Mesenchymal stem cell (in vitro differentiated cells and primary cell): ENCODE results near the gene PRKD2.

Experiments used
- DNase-seq: peaks from one replicate; pipeline ENCODE4 v3.0.0-alpha.2; 2013
- H2AFZ ChIP-seq: one replicate; pipeline ENCODE4 v1.6.1; 2013; ENCODE audit warnings: low read depth, mild to moderate bottlenecking, control low read depth, inconsistent platforms, low read length, moderate library complexity
- H2AK5ac ChIP-seq: 2 replicates; pipeline ENCODE4 v1.6.1; 2013; ENCODE audit warnings: low read length, moderate library complexity, mild to moderate bottlenecking, inconsistent platforms; ENCODE audit not compliant: severe bottlenecking
- H2BK120ac ChIP-seq: one replicate; pipeline ENCODE4 v1.6.1; 2013; ENCODE audit warnings: low read depth, mild to moderate bottlenecking, inconsistent platforms, low read length, moderate library complexity
- H2BK12ac ChIP-seq, 2 experiments: one replicate each; pipeline ENCODE4 v1.6.1; 2013; ENCODE audit warnings: inconsistent platforms in 2 of 2, low read length in 2 of 2, mild to moderate bottlenecking in 2 of 2, moderate library complexity in 2 of 2, control low read depth in 1 of 2
- H2BK15ac ChIP-seq: one replicate; pipeline ENCODE4 v1.6.1; 2013; ENCODE audit warnings: mild to moderate bottlenecking, low read depth, inconsistent platforms; ENCODE audit not compliant: poor library complexity, severe bottlenecking
- H2BK5ac ChIP-seq: 2 replicates; pipeline ENCODE4 v1.6.1; 2013; ENCODE audit warnings: low read depth, mild to moderate bottlenecking, low read length, control low read depth, inconsistent platforms; ENCODE audit not compliant: poor library complexity, severe bottlenecking
- H3K14ac ChIP-seq, 2 experiments: one replicate each; pipeline ENCODE4 v1.6.1; 2013; ENCODE audit warnings: inconsistent platforms in 2 of 2, low read length in 2 of 2, control low read depth in 1 of 2, mild to moderate bottlenecking in 1 of 2, moderate library complexity in 1 of 2
- H3K18ac ChIP-seq, 2 experiments: one replicate each; pipeline ENCODE4 v1.6.1; 2013; ENCODE audit warnings: inconsistent platforms in 2 of 2, low read length in 2 of 2, control low read depth in 1 of 2, low read depth in 1 of 2, mild to moderate bottlenecking in 1 of 2
- H3K23ac ChIP-seq, 2 experiments: one replicate each; pipeline ENCODE4 v1.6.1; 2013; ENCODE audit warnings: inconsistent platforms in 2 of 2, low read length in 2 of 2, mild to moderate bottlenecking in 2 of 2, moderate library complexity in 2 of 2, control low read depth in 1 of 2
- H3K27ac ChIP-seq: 2 replicates; pipeline ENCODE4 v1.5.1; 2013; ENCODE audit warnings: mild to moderate bottlenecking, moderate library complexity, low read length, control low read depth, inconsistent platforms; ENCODE audit not compliant: poor library complexity, severe bottlenecking
- H3K27me3 ChIP-seq, 2 experiments: 2 replicates each; pipeline versions ENCODE4 v1.6.1 to v1.7.0; 2013; ENCODE audit warnings: low read length in 2 of 2, mild to moderate bottlenecking in 2 of 2, moderate library complexity in 2 of 2, control low read depth in 1 of 2, inconsistent platforms in 1 of 2; ENCODE audit not compliant: control insufficient read depth in 1 of 2, insufficient read depth in 1 of 2
- H3K36me3 ChIP-seq, 2 experiments: 2 replicates each; pipeline versions ENCODE4 v1.6.1 to v1.7.0; 2013; ENCODE audit warnings: low read length in 2 of 2, control low read depth in 1 of 2, inconsistent platforms in 1 of 2, low read depth in 1 of 2, mild to moderate bottlenecking in 1 of 2; ENCODE audit not compliant: insufficient read depth in 2 of 2, control insufficient read depth in 1 of 2
- H3K4ac ChIP-seq, 2 experiments: one replicate each; pipeline ENCODE4 v1.6.1; 2013; ENCODE audit warnings: inconsistent platforms in 2 of 2, low read length in 2 of 2, mild to moderate bottlenecking in 2 of 2, moderate library complexity in 2 of 2, control low read depth in 1 of 2, low read depth in 1 of 2
- H3K4me1 ChIP-seq: 2 replicates; pipeline ENCODE4 v1.6.1; 2013; ENCODE audit warnings: low read depth, low read length, control low read depth; ENCODE audit not compliant: control insufficient read depth, insufficient read depth
- H3K4me2 ChIP-seq: 2 replicates; pipeline ENCODE4 v1.6.1; 2013; ENCODE audit warnings: low read length, mild to moderate bottlenecking, inconsistent platforms; ENCODE audit not compliant: poor library complexity, severe bottlenecking
- H3K4me3 ChIP-seq, 2 experiments: 2 replicates each; pipeline versions ENCODE4 v1.5.1 to v1.7.0; 2013; ENCODE audit warnings: low read length in 2 of 2, mild to moderate bottlenecking in 2 of 2, control low read depth in 1 of 2, low read depth in 1 of 2; ENCODE audit not compliant: insufficient read depth in 1 of 2
- H3K79me1 ChIP-seq: replicated peaks from 2 replicates; pipeline ENCODE4 v1.6.1; 2013; ENCODE audit warnings: mild to moderate bottlenecking, control low read depth, low read length, inconsistent platforms; ENCODE audit not compliant: poor library complexity, severe bottlenecking
- H3K9ac ChIP-seq: 2 replicates; pipeline ENCODE4 v1.7.0; 2013; ENCODE audit warnings: mild to moderate bottlenecking, low read length, moderate library complexity
- H3K9me3 ChIP-seq: 2 replicates; pipeline ENCODE4 v1.7.0; 2013; ENCODE audit warnings: mild to moderate bottlenecking, low read length; ENCODE audit not compliant: control insufficient read depth
- H4K8ac ChIP-seq: one replicate; pipeline ENCODE4 v1.6.1; 2013; ENCODE audit warnings: inconsistent platforms, mild to moderate bottlenecking, low read length, moderate library complexity
- H4K91ac ChIP-seq: one replicate; pipeline ENCODE4 v1.6.1; 2013; ENCODE audit warnings: mild to moderate bottlenecking, low read length, inconsistent platforms
- WGBS: methylation state at CpG from one replicate; pipeline ENCODE4 v1.1.7; 2013; ENCODE audit warnings: mixed read lengths; 5-methylcytosine and 5-hydroxymethylcytosine counted together

The PRKD2 gene

GRCh38 chr19:46654621-46655152 lies 62.2 kb downstream of the PRKD2 start:
- Histone ChIP-seq H2BK120ac (no peak overlapping the region), H3K18ac (no peak overlapping the region), H3K4ac (no peak overlapping the region), H2BK15ac (no peak overlapping the region), H3K23ac (no peak overlapping the region), H3K4me1 (peaks cover 6% of the 10 kb centered on the region), H2AK5ac (no peak overlapping the region), H3K9ac (no peak overlapping the region), H3K79me1 (no peaks in the 10 kb centered on the region), H3K9me3 (no peaks in the 10 kb centered on the region), H4K8ac (peak overlapping the region; percentile 45), H3K14ac (no peak overlapping the region), H2BK5ac (no peak overlapping the region), H2AFZ (no peak overlapping the region), H4K91ac (no peak overlapping the region), H3K4me3 (no peak overlapping the region), H3K36me3 (no peaks in the 10 kb centered on the region), H3K27ac (no peak overlapping the region), H3K27me3 (peaks cover 0 to 20% of the 10 kb centered on the region in 2 experiments), H2BK12ac (peak overlapping the region in 1 of 2 experiments; percentile 39), H3K4me2 (no peak overlapping the region)
- 32% methylated on average over 14 of the region's 16 CpGs for WGBS
- DNase-seq, result no peak

GRCh38 chr19:46650445-46650844 lies 66.5 kb downstream of the PRKD2 start:
- no peak overlapping the region for H2AK5ac ChIP-seq
- H3K4me3 ChIP-seq, result no peak overlapping the region
- H3K23ac ChIP-seq, result no peak overlapping the region

GRCh38 chr19:46648961-46649960 lies 67.7 kb downstream of the PRKD2 start:
- Histone ChIP-seq H3K23ac (no peak overlapping the region), H3K36me3 (peaks cover 4 to 7% of the 10 kb centered on the region in 2 experiments), H2BK120ac (no peak overlapping the region), H3K4ac (no peak overlapping the region), H3K27me3 (peaks cover 0 to 11% of the 10 kb centered on the region in 2 experiments), H4K8ac (no peak overlapping the region), H3K4me1 (no peaks in the 10 kb centered on the region), H3K18ac (no peak overlapping the region), H3K4me3 (no peak overlapping the region), H2AFZ (no peak overlapping the region), H3K79me1 (no peaks in the 10 kb centered on the region), H3K4me2 (no peak overlapping the region), H3K9me3 (peaks cover 17% of the 10 kb centered on the region), H2BK5ac (no peak overlapping the region), H3K27ac (no peak overlapping the region), H4K91ac (no peak overlapping the region), H3K9ac (no peak overlapping the region), H2AK5ac (no peak overlapping the region), H2BK12ac (no peak overlapping the region), H3K14ac (no peak overlapping the region), H2BK15ac (no peak overlapping the region)
- DNase-seq, result no peak
- WGBS, result 75% methylated on average over 96 of the region's 144 CpGs

More at GRCh38 chr19:46650445-46650844, 66.5 kb downstream of the PRKD2 start:
- Histone ChIP-seq H3K9me3 (peaks cover 17% of the 10 kb centered on the region), H2AFZ (no peak overlapping the region), H3K4ac (no peak overlapping the region), H2BK5ac (no peak overlapping the region), H2BK15ac (no peak overlapping the region), H4K91ac (no peak overlapping the region), H3K4me1 (no peaks in the 10 kb centered on the region), H3K9ac (no peak overlapping the region), H3K18ac (no peak overlapping the region), H3K27me3 (peaks cover 0 to 15% of the 10 kb centered on the region in 2 experiments), H3K4me2 (no peak overlapping the region), H3K36me3 (peaks cover 4 to 7% of the 10 kb centered on the region in 2 experiments), H2BK12ac (no peak overlapping the region), H4K8ac (no peak overlapping the region), H3K14ac (no peak overlapping the region), H3K27ac (no peak overlapping the region), H3K79me1 (no peaks in the 10 kb centered on the region), H2BK120ac (no peak overlapping the region)
- 84% methylated on average over 7 of the region's 7 CpGs for WGBS
- no peak for DNase-seq
